ENCODE data around the gene ATAD3B. TPM values are rescaled to one million over a fixed set of nuclear protein-coding genes. Genes with fewer than 3 reads are reported as not detected.
A peak's percentile ranks its signal among the peaks of the same experiment; 100 is the strongest.
"Not testable (repeated sequence)": the region's sequence is repeated elsewhere in the genome, so short reads cannot be mapped to it uniquely, and the experiment has no call there.

The ATAD3B gene
- polyA plus RNA-seq, 4 donors, result 17.4 to 34.5 (median 19.4) TPM

- 0% methylated on average over 1 to 49 of the region's 52 CpGs for WGBS, 3 donors
- not testable (repeated sequence) for H3K27me3 ChIP-seq (ENCODE audit: control insufficient read depth in 3 of 3, insufficient read depth in 3 of 3, low read length in 3 of 3); H3K9me3 ChIP-seq (ENCODE audit: control insufficient read depth in 2 of 2, insufficient read depth in 1 of 2, low read depth in 1 of 2, low read length in 1 of 2); H3K27ac ChIP-seq (ENCODE audit: low read depth in 1 of 3, low read length in 2 of 3); H3K4me1 ChIP-seq (ENCODE audit: control insufficient read depth in 3 of 3, insufficient read depth in 2 of 3, low read depth in 1 of 3, low read length in 2 of 3); FAIRE-seq
- Histone ChIP-seq H3K4me3 (ENCODE audit: low read depth in 1 of 3, low read length in 3 of 3) (peak overlapping the region; percentile 44 to 86 (median 86)), H3K36me3 (ENCODE audit: control insufficient read depth in 3 of 3, insufficient read depth in 2 of 3, low read depth in 1 of 3, low read length in 3 of 3) (peaks cover 0 to 23% (median 2%) of the 10 kb centered on the region in 3 donors)
- DNase-seq, result peak; percentile 1 to 15
Measured at GRCh38 chr1:1512425-1512824, 40.9 kb downstream of the ATAD3B start.

- H3K27me3 ChIP-seq (ENCODE audit: control insufficient read depth in 3 of 3, insufficient read depth in 3 of 3, low read length in 3 of 3); H3K4me1 ChIP-seq (ENCODE audit: control insufficient read depth in 3 of 3, insufficient read depth in 2 of 3, low read depth in 1 of 3, low read length in 2 of 3); H3K9me3 ChIP-seq (ENCODE audit: control insufficient read depth in 2 of 2, insufficient read depth in 1 of 2, low read depth in 1 of 2, low read length in 1 of 2); DNase-seq; H3K4me3 ChIP-seq (ENCODE audit: low read depth in 1 of 3, low read length in 3 of 3); H3K27ac ChIP-seq (ENCODE audit: low read depth in 1 of 3, low read length in 2 of 3); FAIRE-seq: not testable (repeated sequence)
- WGBS, 3 donors, result 79 to 85% (median 80%) methylated on average over 4 to 17 of the region's 18 CpGs
- peaks cover 6 to 33% (median 9%) of the 10 kb centered on the region in 3 donors for H3K36me3 ChIP-seq (ENCODE audit: control insufficient read depth in 3 of 3, insufficient read depth in 2 of 3, low read depth in 1 of 3, low read length in 3 of 3)
Measured at GRCh38 chr1:1513675-1514074, 42.1 kb downstream of the ATAD3B start.

- FAIRE-seq; DNase-seq; H3K27me3 ChIP-seq (ENCODE audit: control insufficient read depth in 3 of 3, insufficient read depth in 3 of 3, low read length in 3 of 3); H3K9me3 ChIP-seq (ENCODE audit: control insufficient read depth in 2 of 2, insufficient read depth in 1 of 2, low read depth in 1 of 2, low read length in 1 of 2); H3K27ac ChIP-seq (ENCODE audit: low read depth in 1 of 3, low read length in 2 of 3); H3K4me3 ChIP-seq (ENCODE audit: low read depth in 1 of 3, low read length in 3 of 3); H3K4me1 ChIP-seq (ENCODE audit: control insufficient read depth in 3 of 3, insufficient read depth in 2 of 3, low read depth in 1 of 3, low read length in 2 of 3): not testable (repeated sequence)
- H3K36me3 ChIP-seq (ENCODE audit: control insufficient read depth in 3 of 3, insufficient read depth in 2 of 3, low read depth in 1 of 3, low read length in 3 of 3), result peaks cover 6 to 36% (median 9%) of the 10 kb centered on the region in 3 donors
- WGBS, 3 donors, result 75 to 84% (median 80%) methylated on average over 11 to 14 of the region's 16 CpGs
Measured at GRCh38 chr1:1514376-1514775, 42.8 kb downstream of the ATAD3B start.

- not testable (repeated sequence) for H3K4me3 ChIP-seq (ENCODE audit: low read depth in 1 of 3, low read length in 3 of 3); FAIRE-seq; DNase-seq; H3K27me3 ChIP-seq (ENCODE audit: control insufficient read depth in 3 of 3, insufficient read depth in 3 of 3, low read length in 3 of 3); H3K27ac ChIP-seq (ENCODE audit: low read depth in 1 of 3, low read length in 2 of 3); H3K4me1 ChIP-seq (ENCODE audit: control insufficient read depth in 3 of 3, insufficient read depth in 2 of 3, low read depth in 1 of 3, low read length in 2 of 3); H3K9me3 ChIP-seq (ENCODE audit: control insufficient read depth in 2 of 2, insufficient read depth in 1 of 2, low read depth in 1 of 2, low read length in 1 of 2)
- H3K36me3 ChIP-seq (ENCODE audit: control insufficient read depth in 3 of 3, insufficient read depth in 2 of 3, low read depth in 1 of 3, low read length in 3 of 3), result peaks cover 6 to 54% (median 9%) of the 10 kb centered on the region in 3 donors
- 94 to 96% (median 96%) methylated on average over 13 to 14 of the region's 14 CpGs for WGBS, 3 donors
Measured at GRCh38 chr1:1516923-1517322, 45.4 kb downstream of the ATAD3B start.

DNA sequence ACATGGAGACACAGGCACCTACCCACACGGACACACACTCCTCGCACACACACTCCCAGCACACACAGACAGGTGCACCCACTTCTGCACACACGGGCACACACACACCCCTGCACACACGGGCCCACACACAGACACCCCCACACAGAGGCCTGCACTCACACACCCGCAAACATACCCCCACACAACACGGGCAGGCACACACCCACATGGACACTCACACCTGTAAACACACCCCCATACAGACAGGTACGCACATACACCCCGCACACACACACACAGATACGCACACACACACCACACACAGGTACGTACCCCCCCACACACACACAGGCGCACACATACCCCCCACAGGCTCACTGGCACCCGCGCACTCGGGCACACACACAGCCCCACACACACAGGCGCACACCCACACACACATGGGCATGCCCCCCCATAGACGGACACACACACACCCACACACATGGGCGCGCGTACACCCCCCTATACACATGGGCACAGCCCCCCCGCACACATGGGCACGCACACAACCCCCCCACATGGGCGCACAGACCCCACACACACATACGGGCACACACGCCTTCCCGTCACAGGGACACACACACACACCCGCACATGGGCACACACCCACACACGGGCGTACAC is 46.5 kb downstream of the ATAD3B start:
- DNase-seq (no peak), FAIRE-seq (no peak)
- H3K27ac ChIP-seq (ENCODE audit: low read depth in 1 of 3, low read length in 2 of 3), result no peak overlapping the region
- H3K36me3 ChIP-seq (ENCODE audit: control insufficient read depth in 3 of 3, insufficient read depth in 2 of 3, low read depth in 1 of 3, low read length in 3 of 3), result peaks cover 6 to 61% (median 9%) of the 10 kb centered on the region in 3 donors
- H3K4me1 ChIP-seq (ENCODE audit: control insufficient read depth in 3 of 3, insufficient read depth in 2 of 3, low read depth in 1 of 3, low read length in 2 of 3), result no peaks in the 10 kb centered on the region
- no peak overlapping the region for H3K4me3 ChIP-seq (ENCODE audit: low read depth in 1 of 3, low read length in 3 of 3)
- no peaks in the 10 kb centered on the region for H3K9me3 ChIP-seq (ENCODE audit: control insufficient read depth in 2 of 2, insufficient read depth in 1 of 2, low read depth in 1 of 2, low read length in 1 of 2)
- H3K27me3 ChIP-seq (ENCODE audit: control insufficient read depth in 3 of 3, insufficient read depth in 3 of 3, low read length in 3 of 3), result no peaks in the 10 kb centered on the region
- WGBS, 3 donors, result 95 to 96% (median 96%) methylated on average over 20 to 28 of the region's 28 CpGs

- H3K27ac ChIP-seq (ENCODE audit: low read depth in 1 of 3, low read length in 2 of 3); FAIRE-seq: not testable (repeated sequence)
- WGBS, 3 donors, result 91 to 96% (median 96%) methylated on average over 11 to 19 of the region's 19 CpGs
Measured at GRCh38 chr1:1518621-1519007, 47.0 kb downstream of the ATAD3B start.

GRCh38 chr1:1519805-1520505 is 48.4 kb downstream of the ATAD3B start:
- H3K4me1 ChIP-seq (ENCODE audit: control insufficient read depth in 3 of 3, insufficient read depth in 2 of 3, low read depth in 1 of 3, low read length in 2 of 3); H3K27ac ChIP-seq (ENCODE audit: low read depth in 1 of 3, low read length in 2 of 3); H3K27me3 ChIP-seq (ENCODE audit: control insufficient read depth in 3 of 3, insufficient read depth in 3 of 3, low read length in 3 of 3); FAIRE-seq; H3K4me3 ChIP-seq (ENCODE audit: low read depth in 1 of 3, low read length in 3 of 3); DNase-seq; H3K9me3 ChIP-seq (ENCODE audit: control insufficient read depth in 2 of 2, insufficient read depth in 1 of 2, low read depth in 1 of 2, low read length in 1 of 2): not testable (repeated sequence)
- peaks cover 6 to 65% (median 9%) of the 10 kb centered on the region in 3 donors for H3K36me3 ChIP-seq (ENCODE audit: control insufficient read depth in 3 of 3, insufficient read depth in 2 of 3, low read depth in 1 of 3, low read length in 3 of 3)
- 97 to 98% (median 97%) methylated on average over 36 to 51 of the region's 51 CpGs for WGBS, 3 donors

More at GRCh38 chr1:1518621-1519007, 47.0 kb downstream of the ATAD3B start:
- H3K36me3 ChIP-seq (ENCODE audit: control insufficient read depth in 3 of 3, insufficient read depth in 2 of 3, low read depth in 1 of 3, low read length in 3 of 3), result peaks cover 6 to 64% (median 9%) of the 10 kb centered on the region in 3 donors
- not testable (repeated sequence) for DNase-seq; H3K27me3 ChIP-seq (ENCODE audit: control insufficient read depth in 3 of 3, insufficient read depth in 3 of 3, low read length in 3 of 3); H3K4me1 ChIP-seq (ENCODE audit: control insufficient read depth in 3 of 3, insufficient read depth in 2 of 3, low read depth in 1 of 3, low read length in 2 of 3); H3K4me3 ChIP-seq (ENCODE audit: low read depth in 1 of 3, low read length in 3 of 3); H3K9me3 ChIP-seq (ENCODE audit: control insufficient read depth in 2 of 2, insufficient read depth in 1 of 2, low read depth in 1 of 2, low read length in 1 of 2)

GRCh38 chr1:1521331-1521730 is 49.8 kb downstream of the ATAD3B start:
- Histone ChIP-seq H3K27ac (ENCODE audit: low read depth in 1 of 3, low read length in 2 of 3) (no peak overlapping the region), H3K4me1 (ENCODE audit: control insufficient read depth in 3 of 3, insufficient read depth in 2 of 3, low read depth in 1 of 3, low read length in 2 of 3) (no peaks in the 10 kb centered on the region), H3K9me3 (ENCODE audit: control insufficient read depth in 2 of 2, insufficient read depth in 1 of 2, low read depth in 1 of 2, low read length in 1 of 2) (no peaks in the 10 kb centered on the region), H3K4me3 (ENCODE audit: low read depth in 1 of 3, low read length in 3 of 3) (no peak overlapping the region), H3K27me3 (ENCODE audit: control insufficient read depth in 3 of 3, insufficient read depth in 3 of 3, low read length in 3 of 3) (no peaks in the 10 kb centered on the region), H3K36me3 (ENCODE audit: control insufficient read depth in 3 of 3, insufficient read depth in 2 of 3, low read depth in 1 of 3, low read length in 3 of 3) (peaks cover 6 to 67% (median 9%) of the 10 kb centered on the region in 3 donors)
- 93 to 97% (median 96%) methylated on average over 19 of the region's 19 CpGs for WGBS, 3 donors
- FAIRE-seq (no peak), DNase-seq (no peak)
